ENCODE data around the gene MYCN.
"Not testable (repeated sequence)": the region's sequence is repeated elsewhere in the genome, so short reads cannot be mapped to it uniquely, and the experiment has no call there.

MYCN gene

DNA sequence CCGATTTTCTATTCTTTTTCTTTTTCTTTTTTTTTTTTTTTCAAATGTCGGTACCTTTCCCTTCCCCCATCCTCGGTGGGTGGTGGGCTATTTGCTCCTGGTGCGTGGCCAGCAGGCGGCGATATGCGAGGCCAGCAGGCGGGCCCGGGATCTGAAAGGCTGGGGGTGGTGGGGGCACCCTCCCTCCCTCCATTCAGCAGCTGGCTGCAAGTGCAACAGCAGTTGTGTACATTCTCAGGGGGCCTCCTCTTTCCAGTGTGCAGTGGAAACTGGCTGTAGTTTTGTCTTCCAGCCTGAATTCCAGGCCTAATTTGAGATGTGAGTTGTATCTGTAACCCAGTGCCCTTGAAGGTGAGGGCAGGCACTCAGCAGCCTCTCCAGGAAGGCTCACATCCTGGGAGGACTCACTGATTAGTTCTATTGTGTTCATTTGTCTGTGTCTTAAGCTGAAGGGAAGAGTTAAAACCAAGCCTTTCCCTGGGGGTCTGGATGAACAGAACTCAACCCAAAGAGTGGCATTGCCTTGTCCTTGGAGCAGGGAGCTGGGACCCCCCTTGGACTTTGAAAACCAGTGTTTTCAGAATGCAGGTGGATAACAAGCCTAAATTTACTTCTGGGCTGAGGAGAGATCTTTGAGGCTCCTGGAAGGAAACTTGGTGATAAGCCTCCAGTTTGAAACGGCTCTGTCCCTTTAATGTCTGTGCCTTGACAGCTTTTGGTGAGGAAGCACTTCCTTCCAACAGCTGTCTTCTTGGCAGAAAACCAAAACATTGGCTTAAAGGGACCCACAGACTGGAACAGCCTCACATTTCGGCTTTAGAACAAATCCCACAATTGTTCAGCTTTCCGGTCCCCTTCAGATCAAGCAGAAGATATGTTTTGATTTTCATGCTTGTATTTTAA is 3.3 kb downstream of the MYCN start:
- DNase-seq (ENCODE audit: low read depth), result no peak

DNA sequence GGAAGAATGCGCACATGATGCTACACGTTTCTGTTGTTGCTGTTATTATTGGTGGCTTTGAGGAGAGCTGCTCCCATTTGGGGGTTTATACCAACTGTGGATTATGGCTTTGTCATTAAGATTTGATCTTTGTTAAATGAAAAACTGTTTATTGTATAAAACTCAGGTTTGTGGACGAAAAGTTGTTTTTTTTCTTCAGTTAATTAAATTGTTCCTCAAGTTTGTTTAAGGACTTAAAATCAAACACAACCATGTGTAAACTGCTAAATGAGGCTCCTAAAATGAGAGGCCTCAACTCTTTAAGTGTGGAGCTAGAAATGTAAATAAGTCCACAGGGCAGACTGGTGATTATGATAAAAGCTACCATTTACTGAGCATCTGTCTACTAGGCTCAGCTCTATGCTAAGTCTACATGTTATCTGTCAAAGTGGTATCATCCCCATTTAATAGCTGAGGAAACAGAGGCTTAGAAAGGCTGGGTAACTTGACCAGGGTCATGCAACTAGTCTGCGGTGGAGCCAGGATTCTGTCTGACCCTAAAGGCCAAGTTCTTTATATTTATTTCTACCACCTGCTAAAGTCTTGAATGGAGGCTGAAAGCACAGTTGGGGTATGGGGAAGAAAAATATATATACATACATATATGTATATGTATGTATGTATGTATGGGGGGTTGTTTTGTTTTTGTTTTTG is 4.1 kb downstream of the MYCN start:
- DNase-seq (ENCODE audit: low read depth), result no peak

- DNase-seq (ENCODE audit: low read depth), result no peak
These were observed 5.8 kb downstream of the MYCN start for GRCh38 chr2:15945909-15946705.

DNA sequence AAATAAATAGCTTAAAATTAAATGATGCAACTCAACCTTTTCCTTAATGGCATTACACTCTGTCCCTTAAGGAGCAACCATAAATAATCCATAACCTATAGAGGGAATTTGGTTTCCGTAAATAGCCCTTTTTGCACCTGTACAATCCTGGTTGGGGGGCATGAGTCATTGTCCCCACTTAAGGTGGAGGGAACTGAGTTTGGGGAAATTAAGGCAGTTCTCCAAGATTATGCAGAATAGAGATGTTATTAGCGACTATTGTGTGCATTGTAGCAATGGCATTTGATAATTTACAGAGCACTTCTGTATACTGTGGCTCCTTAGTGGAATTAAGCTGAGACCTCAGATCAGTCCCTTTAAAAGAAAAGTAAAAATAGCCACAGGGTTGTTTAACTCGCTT is 6.6 kb downstream of the MYCN start:
- DNase-seq (ENCODE audit: low read depth), result no peak

- DNase-seq (ENCODE audit: low read depth), result no peak
These were observed 7.1 kb downstream of the MYCN start for GRCh38 chr2:15947431-15947830.

DNA sequence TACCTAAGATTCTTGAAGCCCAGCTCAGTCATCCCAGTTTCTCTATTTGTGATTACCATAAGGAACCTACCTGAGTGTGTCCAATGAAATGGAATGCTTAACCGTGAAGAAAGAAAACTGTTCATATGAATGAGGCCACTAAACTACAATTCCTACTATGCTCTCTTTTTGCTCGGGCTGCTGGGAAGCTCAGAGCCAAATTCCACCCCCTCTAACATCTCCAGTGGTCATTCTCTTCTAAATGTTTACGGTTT is 8.3 kb downstream of the MYCN start:
- DNase-seq (ENCODE audit: low read depth), result no peak

DNA sequence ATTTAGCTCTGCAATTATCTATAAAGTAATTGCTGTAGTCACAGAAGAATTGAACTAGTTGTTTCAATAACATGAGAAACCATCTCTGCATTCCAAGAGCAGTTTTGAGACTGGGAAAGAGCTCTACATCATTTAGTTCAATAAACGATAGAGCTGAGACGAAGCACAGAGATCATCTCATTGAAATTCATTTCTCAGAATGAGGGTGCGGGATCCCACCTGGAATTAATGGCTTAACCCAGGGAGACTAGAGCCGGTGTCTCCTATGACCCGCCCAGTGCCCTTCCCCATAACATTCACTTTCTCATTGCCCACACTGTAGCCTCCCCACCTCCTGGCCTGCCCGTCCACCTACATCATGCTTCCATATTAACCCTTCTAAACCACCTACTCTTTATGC is 8.8 kb downstream of the MYCN start:
- DNase-seq (ENCODE audit: low read depth), result no peak

GRCh38 chr2:15949551-15949950 is 9.2 kb downstream of the MYCN start:
- no peak for DNase-seq (ENCODE audit: low read depth)

DNA sequence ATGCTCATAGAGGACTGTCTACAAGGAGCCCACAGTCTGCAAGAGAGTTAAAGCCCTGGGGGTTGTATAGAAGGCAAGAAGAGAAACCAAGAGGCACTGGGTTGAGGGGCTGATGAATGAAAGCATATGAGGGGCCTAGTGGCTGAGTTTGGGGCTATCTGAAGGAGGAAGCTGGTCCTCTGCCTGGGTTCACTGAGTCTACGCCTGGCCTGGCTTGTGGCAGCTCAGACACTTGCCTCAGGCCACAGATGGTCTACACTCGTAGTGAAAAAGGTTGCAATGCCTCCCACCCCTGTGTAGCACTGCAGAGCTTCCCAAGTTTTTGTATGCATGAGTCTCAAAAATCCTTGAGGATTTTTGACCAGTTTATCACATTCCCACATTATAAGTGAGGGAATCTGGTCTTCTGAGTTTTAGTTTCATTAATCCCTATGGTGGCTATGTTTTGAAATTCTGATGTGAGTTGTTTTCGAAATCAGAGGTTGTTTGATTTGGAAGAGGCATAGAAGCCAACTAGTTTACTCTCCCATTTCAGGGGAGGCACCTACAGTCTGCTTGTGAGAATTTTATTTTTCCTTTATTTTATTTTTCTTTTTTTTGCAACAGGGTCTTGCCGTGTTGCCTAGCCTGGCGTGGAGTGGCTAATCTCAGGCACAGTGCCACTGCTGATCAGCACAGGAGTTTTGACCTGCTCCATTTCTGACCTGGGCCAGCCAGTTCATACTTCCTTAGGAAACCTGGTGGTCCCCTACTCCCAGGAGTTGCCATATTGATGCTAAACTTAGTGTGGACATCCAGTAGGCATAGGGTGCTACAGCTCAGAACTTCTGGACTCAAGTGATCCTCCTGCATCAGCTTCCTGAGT is 10.0 kb downstream of the MYCN start:
- no peak for DNase-seq (ENCODE audit: low read depth)

- not testable (repeated sequence) for DNase-seq (ENCODE audit: low read depth)
These were observed 11.6 kb downstream of the MYCN start for GRCh38 chr2:15951936-15952335.

DNA sequence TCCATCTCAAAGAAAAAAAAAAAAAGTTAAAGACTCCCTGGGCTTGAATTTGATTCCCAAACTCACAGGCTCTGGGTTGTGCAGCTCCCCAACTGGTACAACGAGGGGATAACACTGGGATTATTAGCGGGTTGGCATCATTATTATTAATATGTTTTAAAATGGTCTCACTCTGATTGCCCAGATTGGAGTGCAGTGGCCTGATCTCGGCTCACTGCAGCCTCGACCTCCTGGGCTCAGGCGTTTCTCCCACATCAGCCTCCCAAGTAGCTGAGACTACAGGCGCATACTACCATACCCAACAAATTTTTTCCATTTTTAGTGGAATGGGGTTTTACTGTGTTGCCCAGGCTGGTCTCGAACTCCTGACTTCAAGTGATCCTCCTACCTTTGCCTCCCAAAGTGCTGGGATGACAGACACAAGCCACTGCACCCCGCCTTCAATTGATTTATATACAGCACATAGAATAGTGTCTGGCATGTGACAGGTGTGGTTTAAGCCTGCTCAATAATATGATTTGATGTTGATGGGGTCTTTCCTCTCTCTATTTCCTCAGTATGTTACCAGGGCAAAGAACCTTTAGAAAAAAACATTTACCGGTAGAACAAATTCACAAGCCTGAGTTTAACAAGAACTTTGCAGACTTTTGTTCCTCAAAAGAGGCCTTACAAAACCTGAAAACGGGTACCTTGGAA is 12.2 kb downstream of the MYCN start:
- no peak for DNase-seq (ENCODE audit: low read depth)

DNA sequence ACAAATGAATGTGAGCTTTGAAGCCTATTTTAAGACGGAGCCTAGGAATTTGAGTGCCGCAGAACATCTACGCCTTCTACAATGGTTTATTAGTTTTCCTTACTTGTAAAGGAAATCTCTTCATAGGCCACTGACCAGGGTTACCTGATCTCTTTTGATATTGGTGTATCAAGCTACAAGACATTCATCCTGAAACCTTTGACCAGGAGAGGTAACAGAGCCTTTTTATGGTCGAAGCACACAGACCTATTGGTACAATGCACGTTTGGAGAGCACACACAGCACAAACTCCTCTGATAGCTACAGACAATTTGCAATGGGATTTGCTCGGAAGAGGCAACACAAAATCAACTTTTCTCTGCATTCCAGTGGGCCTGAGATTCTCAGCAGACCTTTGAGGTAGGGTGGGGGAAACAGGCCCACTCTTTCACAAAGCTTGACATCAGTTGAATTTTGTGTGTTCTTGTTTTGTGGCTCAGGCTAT is 12.8 kb downstream of the MYCN start:
- no peak for DNase-seq (ENCODE audit: low read depth)

DNA sequence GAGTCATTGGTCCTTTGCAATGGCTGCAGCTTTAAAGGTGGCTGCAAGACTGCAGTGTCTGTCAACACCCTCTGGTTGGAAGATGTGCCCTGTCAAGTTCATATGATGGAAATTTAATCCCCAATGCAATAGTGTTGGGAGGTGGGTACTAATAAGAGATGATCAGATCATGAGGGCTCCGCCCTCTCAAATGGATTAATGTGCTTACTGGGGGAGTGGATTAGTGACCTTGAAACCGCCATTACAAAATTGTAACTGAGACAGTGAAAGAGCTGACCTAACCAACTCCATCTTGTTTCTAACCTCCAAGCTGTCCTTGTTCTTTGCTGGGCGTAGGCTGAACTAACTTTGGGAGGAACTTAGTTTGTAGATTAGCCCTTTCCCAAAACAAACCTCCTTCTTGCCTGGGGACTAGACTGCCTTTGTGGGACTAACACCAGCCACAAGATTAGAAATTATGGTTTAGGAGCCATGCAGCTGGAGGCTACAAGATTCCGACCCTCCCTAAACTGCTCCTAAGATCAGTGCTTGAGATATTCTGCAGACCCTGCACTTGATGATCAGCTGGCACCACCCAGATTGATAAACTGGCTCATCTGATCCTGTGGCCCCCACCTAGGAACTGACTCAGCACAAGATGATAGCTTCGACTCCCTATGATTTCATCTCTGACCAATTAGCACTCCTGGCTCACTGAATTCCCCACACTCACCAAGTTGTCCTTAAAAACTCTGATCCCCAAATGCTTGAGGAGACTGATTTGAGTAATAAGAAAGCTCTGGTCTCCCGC is 13.7 kb downstream of the MYCN start:
- DNase-seq (ENCODE audit: low read depth), result no peak

DNA sequence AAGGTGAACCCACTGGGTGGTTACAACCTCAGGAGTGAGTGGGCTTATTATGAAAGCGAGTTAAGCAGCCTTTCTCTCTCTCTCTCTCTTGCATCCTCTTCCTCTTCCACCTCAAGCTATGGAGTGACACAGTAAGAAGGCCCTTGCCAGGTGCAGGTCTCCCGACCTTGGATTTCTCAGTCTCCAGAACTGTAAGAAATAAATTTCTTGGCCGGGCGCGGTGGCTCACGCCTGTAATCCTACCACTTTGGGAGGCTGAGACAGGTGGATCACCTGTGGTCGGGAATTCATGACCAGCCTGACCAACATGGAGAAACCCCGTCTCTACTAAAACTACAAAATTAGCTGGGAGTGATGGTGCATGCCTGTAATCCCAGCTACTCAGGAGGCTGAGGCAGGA is 14.4 kb downstream of the MYCN start:
- no peak for DNase-seq (ENCODE audit: low read depth)

- DNase-seq (ENCODE audit: low read depth), result no peak
These were observed 15.1 kb downstream of the MYCN start for GRCh38 chr2:15955232-15955988.

DNA sequence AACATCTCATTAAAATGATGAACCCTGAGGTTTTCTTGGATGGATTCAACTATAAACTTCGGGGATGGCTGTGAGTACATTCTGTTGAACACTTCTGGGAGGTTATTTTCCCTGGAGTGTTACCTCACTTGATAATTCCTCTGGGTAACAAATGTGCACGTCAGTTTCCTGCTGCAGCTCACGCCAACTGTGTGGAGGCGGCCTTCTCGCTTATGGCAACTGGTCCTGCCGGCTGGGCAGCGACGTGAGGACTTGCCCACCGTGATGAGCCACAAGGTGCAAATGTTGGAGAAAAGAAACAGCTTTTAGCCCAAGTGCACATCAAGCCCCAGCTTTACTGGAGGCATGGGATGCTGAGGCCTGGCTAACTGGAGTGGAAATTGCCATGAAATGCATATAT is 15.9 kb downstream of the MYCN start:
- no peak for DNase-seq (ENCODE audit: low read depth)

- DNase-seq (ENCODE audit: low read depth), result no peak
These were observed 16.7 kb downstream of the MYCN start for GRCh38 chr2:15956751-15957736.

Data from fibroblast of the conjunctiva (primary cell).